HCT116 (cell line): ENCODE measurements around the gene NUDC. TPM values are rescaled to one million over a fixed set of nuclear protein-coding genes. Genes with fewer than 3 reads are reported as not detected.

Experiments
- ATAC-seq: fragments of 200-7000 bp; cut with Tn5 transposase; 2 replicates; pipeline ENCODE4 v1.9.1; 2020; ENCODE audit warnings: mild to moderate bottlenecking, moderate library complexity
- BruUV-seq: library from RNA; stranded (reverse); fragments of 400-500 nt; replicated peaks from 2 replicates; lab custom pipeline; 2021; lab: Mats Ljungman, UMichigan
- CTCF ChIA-PET: fragments of 300-600 bp; sonication (Branson Sonifier 250); formaldehyde crosslinking; loops from one replicate; lab custom pipeline; 2021; ENCODE audit warnings: antibody characterized with exemption; lab: Charles Lee
- POLR2A ChIA-PET: fragments of 300-600, 350-600 bp; sonication (Branson Sonifier 250); formaldehyde crosslinking; loops from one replicate; lab custom pipeline; 2021; ENCODE audit warnings: antibody characterized with exemption; lab: Charles Lee
- RAD21 ChIA-PET, 2 experiments: fragments of 300-600 bp; sonication (Branson Sonifier 250); formaldehyde crosslinking; loops; one replicate each; lab custom pipeline; 2023; ENCODE audit warnings: low total read pairs in 2 of 2; ENCODE audit not compliant: uncharacterized antibody in 2 of 2, unreplicated experiment in 2 of 2, low non-redundant PET in 1 of 2; lab: Charles Lee
- DNase-seq: peaks from one replicate; pipeline ENCODE4 v3.0.0-alpha.2; 2010; ENCODE audit warnings: low read depth, low spot score
- H2AFZ ChIP-seq: fragments of 200-600 bp; shearing (Covaris generic), sonication (generic); 2 replicates; pipeline ENCODE4 v1.6.1; 2017; ENCODE audit warnings: low read depth, mixed run types, mixed read lengths, antibody characterized with exemption, low read length; ENCODE audit not compliant: poor library complexity, severe bottlenecking
- H3K27ac ChIP-seq: 2 replicates; pipeline ENCODE4 v1.5.1; 2012; ENCODE audit warnings: low read depth, low read length
- H3K27me3 ChIP-seq: fragments of 200-600 bp; sonication (generic); 2 replicates; pipeline ENCODE4 v1.6.1; 2016; ENCODE audit warnings: mixed run types, low read length, mixed read lengths; ENCODE audit not compliant: insufficient read depth
- H3K36me3 ChIP-seq, 2 experiments: fragments of 200-500 bp in 1 of 2; fragments of 200-600 bp in 1 of 2; sonication (Bioruptor generic) in 1 of 2; sonication (generic) in 1 of 2; 2 replicates each; pipeline versions ENCODE4 v1.5.1 to v1.6.1; 2014 to 2016; ENCODE audit warnings: low read length in 2 of 2, inconsistent platforms in 1 of 2, mixed read lengths in 1 of 2, mixed run types in 1 of 2; ENCODE audit not compliant: insufficient read depth in 2 of 2, control insufficient read depth in 1 of 2
- H3K4me1 ChIP-seq, 2 experiments: fragments of 200-600 bp in 1 of 2; sonication (generic) in 1 of 2; 2 replicates each; pipeline versions ENCODE4 v1.5.1 to v1.6.1; 2012 to 2017; ENCODE audit warnings: low read length in 2 of 2, inconsistent platforms in 1 of 2, mild to moderate bottlenecking in 1 of 2, mixed read lengths in 1 of 2, mixed run types in 1 of 2, moderate library complexity in 1 of 2; ENCODE audit not compliant: insufficient read depth in 2 of 2, control insufficient read depth in 1 of 2
- H3K4me2 ChIP-seq: fragments of 200-600 bp; sonication (generic); 2 replicates; pipeline ENCODE4 v1.6.1; 2017; ENCODE audit warnings: mixed run types, low read length, mixed read lengths
- H3K4me3 ChIP-seq, 2 experiments: fragments of 200-600 bp in 1 of 2; sonication (generic) in 1 of 2; replicated peaks in 1 of 2; 2 replicates each; pipeline ENCODE4 v1.5.1; 2011 to 2016; ENCODE audit warnings: low read length in 2 of 2, control low read depth in 1 of 2, low read depth in 1 of 2, mild to moderate bottlenecking in 1 of 2, mixed read lengths in 1 of 2, mixed run types in 1 of 2
- H3K79me2 ChIP-seq: fragments of 200-600 bp; sonication (generic); 2 replicates; pipeline ENCODE4 v1.6.1; 2017; ENCODE audit warnings: mild to moderate bottlenecking, mixed run types, low read length, moderate library complexity, mixed read lengths; ENCODE audit not compliant: insufficient read depth
- H3K9ac ChIP-seq: fragments of 200-600 bp; sonication (generic); 2 replicates; pipeline ENCODE4 v1.6.1; 2016; ENCODE audit warnings: low read length, mixed read lengths
- H3K9me2 ChIP-seq: fragments of 200-600 bp; sonication (generic), shearing (Covaris generic); 2 replicates; pipeline ENCODE4 v1.6.1; 2017; ENCODE audit warnings: mixed run types, mild to moderate bottlenecking, moderate library complexity; ENCODE audit not compliant: insufficient read depth
- H3K9me3 ChIP-seq, 2 experiments: fragments of 200-500 bp in 1 of 2; fragments of 200-600 bp in 1 of 2; sonication (Bioruptor generic) in 1 of 2; sonication (generic) in 1 of 2; 2 replicates each; pipeline ENCODE4 v1.6.1; 2014 to 2017; ENCODE audit warnings: low read length in 2 of 2, mixed read lengths in 2 of 2, inconsistent platforms in 1 of 2, low read depth in 1 of 2, mild to moderate bottlenecking in 1 of 2, mixed run types in 1 of 2, moderate library complexity in 1 of 2; ENCODE audit not compliant: control insufficient read depth in 1 of 2, insufficient read depth in 1 of 2
- H4K20me1 ChIP-seq: fragments of 200-600 bp; sonication (generic), shearing (Covaris generic); 2 replicates; pipeline ENCODE4 v1.6.1; 2017; ENCODE audit warnings: mixed run types, mild to moderate bottlenecking, moderate library complexity; ENCODE audit not compliant: insufficient read depth
- CBX3 ChIP-seq: IDR thresholded peaks from 2 replicates; pipeline ENCODE4 v1.6.1; 2012; ENCODE audit warnings: low read depth
- CTCF ChIP-seq, 3 experiments: fragments of 200-600 bp in 1 of 3; sonication (generic) in 1 of 3; IDR thresholded peaks in 2 of 3; conservative IDR thresholded peaks in 1 of 3; 2 replicates each; pipeline ENCODE4 v1.5.1; 2012 to 2017; ENCODE audit warnings: low read depth in 2 of 3, low read length in 2 of 3, antibody characterized with exemption in 1 of 3, borderline replicate concordance in 1 of 3, control low read depth in 1 of 3, mild to moderate bottlenecking in 1 of 3, mixed read lengths in 1 of 3, mixed run types in 1 of 3, moderate library complexity in 1 of 3; ENCODE audit not compliant: insufficient read depth in 1 of 3
- EZH2phosphoT487 ChIP-seq: fragments of 200-600 bp; IDR thresholded peaks from 2 replicates; pipeline ENCODE4 v1.6.1; 2018; ENCODE audit warnings: antibody characterized with exemption, borderline replicate concordance
- JUND ChIP-seq: IDR thresholded peaks from 2 replicates; pipeline ENCODE4 v1.6.1; 2012
- MAX ChIP-seq: IDR thresholded peaks from 2 replicates; pipeline ENCODE4 v1.6.1; 2012
- RAD21 ChIP-seq: IDR thresholded peaks from 2 replicates; pipeline ENCODE4 v1.6.1; 2012; ENCODE audit warnings: low read depth, mild to moderate bottlenecking
- REST ChIP-seq: IDR thresholded peaks from 2 replicates; pipeline ENCODE4 v1.6.1; 2012; ENCODE audit warnings: low read depth
- SIN3A ChIP-seq: IDR thresholded peaks from 2 replicates; pipeline ENCODE4 v1.6.1; 2012; ENCODE audit warnings: low read depth
- SP1 ChIP-seq: IDR thresholded peaks from 2 replicates; pipeline ENCODE4 v1.6.1; 2012; ENCODE audit warnings: low read depth
- SRF ChIP-seq: IDR thresholded peaks from 2 replicates; pipeline ENCODE4 v1.6.1; 2012; ENCODE audit warnings: low read depth
- TCF7L2 ChIP-seq: IDR thresholded peaks from 2 replicates; pipeline ENCODE4 v1.7.0; 2011; ENCODE audit warnings: borderline replicate concordance, inconsistent platforms; ENCODE audit not compliant: insufficient read depth, insufficient read length; ENCODE audit errors: extremely low read depth
- YY1 ChIP-seq: IDR thresholded peaks from 2 replicates; pipeline ENCODE4 v1.6.1; 2011; ENCODE audit warnings: low read length, low read depth, moderate library complexity, mild to moderate bottlenecking; ENCODE audit not compliant: insufficient replicate concordance; ENCODE audit errors: extremely low read depth
- ZBTB33 ChIP-seq: IDR thresholded peaks from 2 replicates; pipeline ENCODE4 v1.6.1; 2011; ENCODE audit warnings: mild to moderate bottlenecking, low read length, moderate library complexity; ENCODE audit not compliant: insufficient replicate concordance; ENCODE audit errors: extremely low read depth
- intact Hi-C: fragments of 100-400 bp; cut with micrococcal nuclease; formaldehyde crosslinking; loops from 2 replicates; pipeline ENCODE4 v1.10.0; 2022
- total RNA-seq: library from RNA; stranded (reverse); gene quantifications from one replicate; pipeline ENCODE4 v1.2.1, GENCODE V29; 2021; ENCODE audit not compliant: unreplicated experiment

The NUDC gene
- total RNA-seq, 1 experiment from 2014 or later: 119 TPM

GRCh38 chr1:26959270-26959669 is 37.7 kb downstream of the NUDC start:
- Histone ChIP-seq H3K9me2 (no peaks in the 10 kb centered on the region), H3K79me2 (peaks cover 30% of the 10 kb centered on the region), H2AFZ (no peak overlapping the region), H3K9ac (peak overlapping the region; percentile 95), H3K4me3 (peak overlapping the region; percentile 87 to 96), H3K27me3 (no peaks in the 10 kb centered on the region), H3K27ac (peak overlapping the region; percentile 87; the same call in 1 of the 2 replicates), H3K4me1 (peaks cover 7 to 26% of the 10 kb centered on the region in 2 experiments; a peak in 3 of 4 replicates), H3K9me3 (no peaks in the 10 kb centered on the region), H3K4me2 (peak overlapping the region; percentile 97), H3K36me3 (no peaks in the 10 kb centered on the region), H4K20me1 (no peaks in the 10 kb centered on the region)
- DNase-seq (no peak), ATAC-seq (no peak)
- TF ChIP-seq CTCF (IDR thresholded peaks at IDR 0.05 in 2 of 3, conservative IDR thresholded peaks at IDR 0.05 in 1 of 3; ENCODE audit: borderline replicate concordance in 1 of 3, insufficient read depth in 1 of 3, low read depth in 2 of 3, low read length in 2 of 3): no peak
- no peak for TF ChIP-seq SIN3A
- no peak for TF ChIP-seq MAX
- no peak for TF ChIP-seq REST
- no peak for TF ChIP-seq ZBTB33
- no peak for TF ChIP-seq RAD21
- no peak for TF ChIP-seq TCF7L2
- no peak for TF ChIP-seq SRF
- TF ChIP-seq JUND: no peak
- no peak for TF ChIP-seq YY1
- no peak for TF ChIP-seq SP1
- no peak for TF ChIP-seq CBX3
- TF ChIP-seq EZH2phosphoT487: no peak
- CTCF ChIA-PET: interaction anchor here (1.5 kb wide), 1 partner anchor 8 kb away, joined by 3 read pairs; no protein-coding TSS in a partner anchor
- POLR2A ChIA-PET: interaction anchor here (1.1 kb wide), 1 partner anchor 34 kb away, joined by 4 read pairs; the partner anchor contains the start of gene TRNP1
- RAD21 ChIA-PET: no interaction called here
- no TSS peak for BruUV-seq
- intact Hi-C loops: no loop called here
